ENCODE measurements around the gene TRIM38.

Gene TRIM38

GRCh38 chr6:26032340-26033084, 69.9 kb downstream of the TRIM38 start:
- in situ Hi-C loops (cut with HindIII; ENCODE audit: low sequenced_read_pairs), result loop anchor here (25.0 kb wide), 1 partner anchor 1105 kb away; a partner anchor contains a TSS
- no peak for DNase-seq (ENCODE audit: low read depth)

GRCh38 chr6:26033085-26033940, 70.7 kb downstream of the TRIM38 start:
- DNase-seq (ENCODE audit: low read depth), result peak; percentile 97
- peak overlapping the region; percentile 62 for H3K4me3 ChIP-seq (ENCODE audit: low read depth, low read length)
- no peak for TF ChIP-seq CTCF (IDR thresholded peaks at IDR 0.05; ENCODE audit: low read depth, low read length, missing control alignments)
- in situ Hi-C loops (cut with HindIII; ENCODE audit: low sequenced_read_pairs), result loop anchor here (25.0 kb wide), 1 partner anchor 1104 kb away; a partner anchor contains a TSS

More at GRCh38 chr6:26032340-26033084, 69.9 kb downstream of the TRIM38 start:
- TF ChIP-seq CTCF (IDR thresholded peaks at IDR 0.05; ENCODE audit: low read depth, low read length, missing control alignments), result no peak
- H3K4me3 ChIP-seq (ENCODE audit: low read depth, low read length), result peak overlapping the region; percentile 62

GRCh38 chr6:26033941-26034354, 71.3 kb downstream of the TRIM38 start:
- peak overlapping the region; percentile 62 for H3K4me3 ChIP-seq (ENCODE audit: low read depth, low read length)
- no peak for DNase-seq (ENCODE audit: low read depth)
- no peak for TF ChIP-seq CTCF (IDR thresholded peaks at IDR 0.05; ENCODE audit: low read depth, low read length, missing control alignments)
- in situ Hi-C loops (cut with HindIII; ENCODE audit: low sequenced_read_pairs), result loop anchor here (25.0 kb wide), 1 partner anchor 1103 kb away; a partner anchor contains a TSS

GRCh38 chr6:26034905-26035304, 72.3 kb downstream of the TRIM38 start:
- H3K4me3 ChIP-seq (ENCODE audit: low read depth, low read length), result no peak overlapping the region
- in situ Hi-C loops (cut with HindIII; ENCODE audit: low sequenced_read_pairs), result loop anchor here (25.0 kb wide), 1 partner anchor 1102 kb away; a partner anchor contains a TSS
- no peak for TF ChIP-seq CTCF (IDR thresholded peaks at IDR 0.05; ENCODE audit: low read depth, low read length, missing control alignments)
- no peak for DNase-seq (ENCODE audit: low read depth)
